Measurements from ENCODE around the gene METAP1D.
A peak's percentile ranks its signal among the peaks of the same experiment; 100 is the strongest.
"Not testable (repeated sequence)": the region's sequence is repeated elsewhere in the genome, so short reads cannot be mapped to it uniquely, and the experiment has no call there.

Gene METAP1D

DNA sequence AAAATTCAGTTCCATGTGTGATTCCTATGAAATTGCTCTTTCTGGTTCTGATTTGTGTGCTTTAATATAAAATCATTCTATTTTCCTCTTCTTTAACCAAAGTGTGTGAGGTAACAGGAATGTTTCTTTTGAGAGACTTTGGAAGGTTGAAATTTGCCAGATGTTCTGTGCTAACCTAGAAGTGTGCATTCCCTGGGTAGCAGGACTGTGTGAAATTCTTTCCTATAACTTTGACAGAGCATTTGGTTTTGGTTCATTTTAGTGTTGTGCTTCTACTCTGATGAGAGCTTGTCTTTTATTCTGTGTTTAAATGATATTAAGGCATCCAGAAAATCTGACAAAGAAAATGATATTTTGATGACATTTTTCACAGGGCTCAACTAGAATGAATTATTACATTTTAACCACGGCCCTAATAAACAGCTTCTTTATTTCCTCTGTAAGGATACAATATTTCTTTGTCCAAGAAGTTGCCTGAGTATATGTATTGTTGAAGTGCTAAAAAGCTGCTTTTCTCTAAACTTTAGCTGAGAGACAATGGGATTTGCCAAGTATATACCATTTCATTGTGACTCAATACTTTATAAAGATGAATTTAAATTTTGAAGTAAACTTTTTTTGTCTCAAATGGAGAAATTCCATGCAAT is 50.8 kb downstream of the METAP1D start:
- DNase-seq, result no peak

DNA sequence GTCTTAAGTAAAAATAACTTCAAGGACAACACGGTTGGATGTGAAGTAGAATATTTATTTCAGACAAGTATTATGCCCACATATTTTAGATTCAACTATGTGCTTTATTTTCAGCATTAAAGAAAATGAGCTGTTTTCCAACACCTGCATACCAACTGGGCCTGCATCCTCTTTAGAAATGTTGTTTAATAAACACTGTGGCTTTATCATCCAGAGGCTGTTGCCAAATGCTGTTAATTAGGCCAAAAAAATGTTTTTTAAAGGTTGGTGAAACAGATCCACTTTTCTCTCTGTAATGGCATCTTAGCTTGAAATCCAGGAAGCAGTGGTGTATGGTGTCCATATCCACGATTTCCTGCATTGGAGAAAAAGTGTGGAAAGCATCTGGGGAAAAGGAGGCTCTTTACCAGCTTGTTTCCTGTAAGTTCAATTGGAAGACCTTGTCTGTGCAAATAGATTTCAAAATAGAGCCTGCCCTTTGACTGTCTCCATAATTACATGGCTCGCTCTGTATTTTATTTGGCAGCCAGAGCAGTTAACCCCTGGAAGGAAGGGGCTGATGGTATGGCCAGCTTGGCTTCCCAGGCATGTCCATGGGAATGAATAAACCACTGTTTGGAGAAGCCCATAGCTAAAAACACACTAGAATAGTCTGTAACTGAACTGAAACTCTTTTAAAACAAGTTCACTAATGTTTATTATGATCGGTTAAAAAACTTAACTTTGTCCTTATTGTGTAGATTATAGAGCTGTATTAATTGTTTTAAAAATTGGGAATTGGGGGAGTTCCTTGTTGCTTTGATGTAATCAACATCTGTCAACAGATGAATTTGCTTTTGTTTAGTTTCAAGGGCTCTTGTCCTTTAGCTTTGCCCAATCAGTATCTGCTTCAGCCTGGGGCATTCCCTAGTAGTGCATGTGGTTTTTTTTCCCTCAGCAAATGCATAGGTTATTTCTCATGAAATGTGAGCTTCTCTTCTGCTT is 52.5 kb downstream of the METAP1D start:
- DNase-seq, result peak; percentile 77

DNA sequence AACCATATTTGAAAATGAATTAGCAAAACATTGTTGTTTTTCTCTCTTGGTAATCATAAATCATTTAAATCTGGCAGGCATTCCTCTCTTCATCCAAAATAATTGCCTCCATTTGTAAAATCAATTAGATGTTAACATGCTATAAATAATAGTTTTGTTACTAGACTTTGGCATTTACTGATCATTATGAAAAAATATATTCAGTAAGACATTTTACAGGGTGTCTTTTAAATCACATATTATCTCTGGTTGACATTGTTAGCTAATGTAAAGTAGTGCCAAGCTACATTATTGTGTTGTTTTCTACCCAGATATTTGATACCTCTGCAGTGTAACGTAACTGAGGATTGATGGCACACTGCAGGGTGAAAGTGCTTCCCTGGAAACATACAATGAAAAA is 53.7 kb downstream of the METAP1D start:
- no peak for DNase-seq

DNA sequence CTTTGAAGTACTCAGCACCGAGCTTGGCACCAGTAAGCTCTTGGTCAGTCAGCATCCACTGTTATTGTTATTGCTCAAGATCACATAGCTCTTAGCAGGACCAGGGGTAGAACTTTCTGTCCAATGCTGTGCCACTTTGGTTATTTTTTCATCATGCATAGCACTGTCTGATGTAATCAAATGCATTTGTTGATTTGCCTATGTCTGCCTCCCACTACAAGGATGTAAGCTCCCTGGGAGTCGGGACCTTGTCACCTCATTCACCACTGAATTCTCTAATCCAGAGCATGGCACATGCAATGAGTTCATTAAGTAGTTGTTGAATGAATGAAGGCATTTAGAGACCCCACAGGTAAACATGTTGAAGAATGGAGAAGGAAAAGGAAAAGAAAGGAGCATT is 56.5 kb downstream of the METAP1D start:
- no peak for DNase-seq

DNA sequence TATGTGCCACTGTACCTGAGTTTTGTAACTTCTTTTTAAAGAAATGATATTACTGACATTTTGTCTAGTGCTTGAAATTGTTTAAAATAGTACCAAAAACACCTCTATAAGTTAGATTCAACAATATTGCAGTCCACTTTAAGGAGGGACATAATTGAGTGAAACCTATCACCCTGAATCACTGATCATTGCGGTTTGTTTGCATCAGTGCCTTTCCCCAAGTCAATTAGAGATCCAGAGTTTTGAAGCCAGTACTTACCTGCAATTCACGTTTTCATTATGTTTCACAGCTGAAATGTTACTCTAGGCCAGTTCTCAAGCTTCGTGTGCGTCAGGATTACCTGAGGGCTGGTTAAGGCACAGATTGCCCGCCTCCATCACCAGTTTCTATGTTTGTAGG is 58.9 kb downstream of the METAP1D start:
- no peak for DNase-seq

DNA sequence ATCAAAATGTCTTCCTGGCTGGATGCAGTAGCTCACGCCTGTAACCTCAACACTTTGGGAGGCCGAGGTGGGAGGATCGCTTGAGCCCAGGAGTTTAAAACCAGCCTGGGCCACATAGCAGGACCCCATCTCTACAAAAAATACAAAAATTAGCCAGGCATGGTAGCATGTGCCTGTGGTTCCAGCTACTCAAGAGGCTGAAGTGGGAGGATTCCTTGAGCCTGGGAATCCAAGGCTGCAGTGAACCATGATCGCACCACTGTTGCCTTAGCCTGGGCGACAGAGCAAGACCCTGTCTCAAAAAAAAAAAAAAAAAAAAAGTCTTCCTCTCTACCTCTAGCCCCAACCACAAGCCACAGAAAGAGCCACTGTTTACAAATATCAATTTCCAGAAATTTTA is 60.4 kb downstream of the METAP1D start:
- not testable (repeated sequence) for DNase-seq

DNA sequence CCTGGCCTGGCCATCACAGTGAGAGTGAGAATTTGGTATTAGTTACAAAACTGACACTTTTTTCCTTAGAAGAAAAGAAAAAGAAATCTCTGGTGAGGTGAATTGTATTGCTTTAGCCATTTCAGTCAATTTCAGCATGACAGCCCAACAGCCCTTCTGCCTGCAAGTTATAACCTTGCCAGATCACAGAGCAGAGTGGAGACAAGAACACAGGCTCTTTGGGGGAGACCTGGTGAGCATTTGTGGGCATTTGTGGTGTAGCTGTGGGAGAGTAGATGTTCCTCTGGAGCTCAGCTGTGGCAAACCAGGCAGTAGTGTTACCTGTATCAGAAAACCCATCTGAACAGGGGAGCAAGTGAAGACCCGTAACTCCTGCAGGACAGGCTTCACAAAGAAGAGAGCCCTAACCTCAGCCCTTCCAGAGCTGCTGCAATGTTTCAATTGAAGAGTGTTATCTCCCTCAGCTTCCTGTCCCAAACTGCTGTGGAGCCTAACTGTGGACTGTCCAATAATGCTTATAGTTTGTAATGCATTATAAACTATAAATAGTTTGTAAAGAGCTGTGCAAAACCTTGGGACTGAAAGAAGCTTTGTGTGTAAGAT is 62.8 kb downstream of the METAP1D start:
- DNase-seq, result no peak

DNA sequence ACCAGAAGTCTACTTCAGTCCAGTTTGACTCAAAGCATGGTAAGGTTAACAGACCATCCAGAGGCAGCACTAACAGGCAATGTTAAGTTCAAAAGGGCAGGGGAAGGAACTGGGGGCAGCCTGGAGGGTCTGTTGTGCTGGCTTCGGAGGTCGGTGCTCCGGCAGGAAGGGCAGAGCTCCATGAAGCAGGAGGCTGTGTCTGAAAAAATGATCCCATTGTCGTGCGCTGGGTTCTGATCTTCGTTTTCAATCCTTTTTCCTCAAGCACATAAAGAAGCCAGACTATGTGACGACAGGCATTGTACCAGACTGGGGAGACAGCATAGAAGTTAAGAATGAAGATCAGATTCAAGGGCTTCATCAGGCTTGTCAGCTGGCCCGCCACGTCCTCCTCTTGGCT is 63.7 kb downstream of the METAP1D start:
- DNase-seq, result no peak

DNA sequence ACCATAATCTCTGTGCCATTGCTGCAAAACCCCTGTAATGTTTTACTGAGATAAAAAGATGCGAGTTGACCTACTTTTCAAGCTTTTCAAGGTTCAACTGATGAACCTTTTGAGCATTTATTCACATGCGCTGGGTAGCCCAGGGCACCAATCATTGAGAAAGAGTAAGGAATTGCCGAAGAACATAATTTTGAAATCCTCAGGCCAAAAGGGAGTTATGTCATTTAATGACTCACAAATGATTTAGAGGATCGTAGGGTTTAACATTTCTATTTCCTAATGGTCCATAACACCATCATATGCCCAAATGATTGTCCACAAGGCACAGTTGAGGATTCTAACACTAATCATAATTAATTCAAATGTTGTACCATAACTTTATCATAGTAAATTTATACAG is 65.4 kb downstream of the METAP1D start:
- DNase-seq, result no peak

DNA sequence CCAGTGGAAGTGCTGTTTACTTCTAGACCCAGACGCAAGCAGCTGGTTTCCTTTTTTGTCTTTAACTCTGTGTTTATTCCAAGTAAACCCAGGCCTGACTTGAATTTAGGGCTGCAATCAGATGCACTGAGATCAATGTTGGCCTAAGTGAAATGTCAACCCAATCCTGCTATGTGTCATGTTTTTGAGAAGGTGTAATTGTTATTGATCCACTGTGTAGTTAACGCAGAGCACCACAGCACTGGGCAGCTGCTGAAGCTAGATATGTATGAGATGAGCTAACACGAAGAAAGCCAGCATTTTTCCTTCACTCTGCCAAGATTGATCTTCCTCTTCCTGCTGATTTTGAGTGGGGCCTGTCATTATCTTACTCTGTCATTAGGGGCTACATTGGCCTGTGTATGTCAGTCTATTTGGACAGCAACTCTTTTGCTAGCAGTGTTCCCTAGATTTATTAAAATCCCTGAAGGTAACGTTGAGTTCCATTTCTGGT is 66.7 kb downstream of the METAP1D start:
- DNase-seq, result peak; percentile 82

DNA sequence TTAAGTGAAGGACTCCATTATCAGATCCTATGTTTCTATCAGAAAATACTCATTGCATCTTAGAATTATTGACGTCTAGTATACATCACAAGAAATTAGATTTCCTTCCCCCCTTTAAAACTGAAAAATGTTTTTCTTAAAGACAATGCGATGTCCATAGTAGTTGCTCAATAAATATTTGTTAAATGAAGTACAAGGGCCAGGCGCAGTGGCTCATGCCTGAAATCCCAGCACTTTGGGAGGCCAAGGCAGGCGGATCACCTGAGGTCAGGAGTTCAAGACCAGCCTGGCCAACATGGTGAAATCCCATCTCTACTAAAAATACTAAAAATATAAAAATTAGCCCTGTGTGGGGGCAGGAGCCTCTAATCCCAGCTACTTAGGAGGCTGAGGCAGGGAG is 68.2 kb downstream of the METAP1D start:
- DNase-seq, result not testable (repeated sequence)

DNA sequence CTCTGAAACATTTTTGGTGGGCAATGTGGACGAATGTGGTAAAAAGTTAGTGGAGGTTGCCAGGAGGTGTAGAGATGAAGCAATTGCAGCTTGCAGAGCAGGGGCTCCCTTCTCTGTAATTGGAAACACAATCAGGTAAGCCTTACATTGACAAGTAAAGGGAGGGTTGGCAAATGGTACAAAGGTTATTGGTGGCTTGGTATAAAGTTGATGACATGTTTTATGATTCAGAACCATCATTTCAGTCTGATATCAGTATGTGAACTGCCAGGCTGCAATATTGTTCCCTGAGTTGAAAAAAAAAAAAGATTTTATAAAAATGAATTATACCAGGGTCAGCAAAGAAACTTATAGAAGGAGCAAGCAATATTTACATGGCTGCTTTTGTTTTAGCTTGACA is 71.2 kb downstream of the METAP1D start:
- peak; percentile 51 for DNase-seq

DNA sequence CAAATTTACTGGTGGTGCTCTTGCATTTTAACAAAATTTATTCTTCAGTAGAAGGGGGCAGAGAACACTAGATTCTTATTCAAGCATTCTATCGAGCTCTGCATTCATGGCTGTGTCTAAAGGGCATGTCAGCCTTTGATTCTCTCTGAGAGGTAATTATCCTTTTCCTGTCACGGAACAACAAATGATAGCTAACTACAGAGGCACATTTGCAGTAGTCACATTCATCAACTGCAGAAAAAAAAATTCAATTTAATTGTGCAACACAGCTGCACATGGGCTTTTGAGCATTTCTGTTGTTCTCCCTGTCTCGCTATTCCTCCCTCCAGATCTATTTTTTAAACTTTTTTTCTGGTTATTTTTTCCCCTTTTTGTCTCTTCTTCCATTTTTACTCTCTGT is 72.5 kb downstream of the METAP1D start:
- DNase-seq, result peak; percentile 92

DNA sequence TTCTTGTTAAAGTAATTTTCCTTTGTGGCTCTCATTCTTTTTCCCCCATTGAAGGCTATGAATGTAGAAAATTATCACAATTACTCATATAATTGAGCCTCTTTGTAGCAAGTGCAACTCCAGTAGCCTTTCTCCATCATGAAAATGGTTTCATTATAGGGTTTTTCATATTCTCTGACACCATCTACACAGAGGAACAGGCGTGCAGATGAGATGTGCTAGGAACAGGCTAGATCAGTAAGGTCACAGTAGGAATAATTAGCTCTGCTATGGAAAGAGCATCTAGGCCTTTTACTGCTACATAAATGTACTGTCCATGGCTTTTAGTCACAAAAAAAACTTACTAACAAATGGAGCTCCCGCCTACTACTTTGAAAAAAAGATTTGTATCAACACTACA is 73.0 kb downstream of the METAP1D start:
- peak; percentile 83 for DNase-seq

DNA sequence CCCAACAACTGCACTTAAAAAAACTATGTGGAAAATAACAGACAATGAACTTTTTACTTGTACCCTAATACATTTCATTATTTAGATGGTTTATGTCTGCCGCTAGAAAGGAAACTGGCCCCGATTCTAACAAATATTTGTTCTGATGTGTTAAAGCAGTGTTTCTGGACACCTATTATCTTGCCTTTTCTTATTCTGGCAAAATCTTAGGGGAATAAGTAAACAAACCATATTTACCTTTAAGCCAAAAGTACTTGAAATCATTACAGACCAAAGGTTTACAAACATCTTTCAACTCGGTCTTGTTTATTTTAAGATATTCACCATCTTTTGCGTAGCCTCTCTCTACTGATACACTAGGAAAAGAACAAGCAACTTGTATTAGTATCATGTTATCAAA is 73.8 kb downstream of the METAP1D start:
- DNase-seq, result no peak

DNA sequence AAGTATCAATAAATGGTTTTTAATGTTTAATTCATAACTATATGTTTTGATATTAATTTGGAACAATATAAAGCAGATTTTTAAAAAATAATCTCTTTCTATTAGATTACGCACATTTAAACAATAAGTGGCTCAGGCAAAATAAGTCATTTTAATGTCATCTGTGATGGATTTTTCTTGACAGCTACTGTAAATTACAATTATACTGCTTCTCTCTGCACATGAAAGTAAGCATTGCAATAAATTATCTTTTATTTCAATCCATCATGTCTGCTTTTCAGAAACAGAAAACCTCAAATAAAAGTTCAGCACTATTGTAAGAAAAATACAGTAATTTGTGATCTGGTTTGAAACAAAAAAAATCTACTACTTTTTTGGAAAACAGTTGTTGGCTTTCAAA is 74.5 kb downstream of the METAP1D start:
- DNase-seq, result no peak

DNA sequence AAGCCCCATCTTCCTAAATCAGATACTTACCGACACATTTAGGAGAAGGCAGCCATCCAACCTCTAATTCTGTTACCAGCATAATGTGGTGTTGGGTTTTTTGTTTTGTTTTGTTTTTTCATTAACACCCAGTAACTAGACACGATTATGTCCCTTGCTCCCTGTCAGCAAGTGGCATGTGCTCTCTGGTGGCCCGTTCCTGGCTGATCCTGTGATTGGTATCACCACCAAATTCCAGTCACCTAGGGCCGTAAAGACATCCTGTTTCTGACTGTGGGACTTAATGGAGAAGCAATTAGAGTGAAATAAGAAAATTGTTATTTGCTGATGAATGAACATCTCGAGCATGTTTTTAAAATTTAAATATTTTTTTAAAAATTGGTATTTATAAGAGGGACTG is 79.7 kb downstream of the METAP1D start:
- no peak for DNase-seq

DNA sequence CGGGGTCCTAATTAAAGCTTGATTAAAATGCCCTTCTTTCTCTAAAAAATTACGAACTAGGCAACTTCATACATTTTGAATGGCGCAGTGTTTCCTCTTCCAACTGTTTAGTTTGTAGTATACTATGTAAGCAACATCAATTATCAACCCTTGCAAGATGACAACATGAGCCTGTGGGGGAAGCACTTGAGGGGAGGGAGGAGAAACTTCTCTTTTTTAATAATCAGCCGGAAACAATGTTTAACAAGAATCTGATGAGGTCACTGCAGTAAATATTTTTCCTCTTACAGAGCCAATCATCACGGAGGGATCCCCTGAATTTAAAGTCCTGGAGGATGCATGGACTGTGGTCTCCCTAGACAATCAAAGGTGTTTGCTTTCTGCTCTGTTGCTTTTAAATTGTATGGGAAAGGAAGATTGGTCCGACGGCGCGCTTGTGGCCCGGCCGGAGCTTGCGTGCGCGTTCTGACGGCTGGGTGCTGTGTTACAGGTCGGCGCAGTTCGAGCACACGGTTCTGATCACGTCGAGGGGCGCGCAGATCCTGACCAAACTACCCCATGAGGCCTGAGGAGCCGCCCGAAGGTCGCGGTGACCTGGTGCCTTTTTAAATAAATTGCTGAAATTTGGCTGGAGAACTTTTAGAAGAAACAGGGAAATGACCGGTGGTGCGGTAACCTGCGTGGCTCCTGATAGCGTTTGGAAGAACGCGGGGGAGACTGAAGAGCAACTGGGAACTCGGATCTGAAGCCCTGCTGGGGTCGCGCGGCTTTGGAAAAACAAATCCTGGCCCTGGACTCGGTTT is 80.3 kb downstream of the METAP1D start:
- DNase-seq, result no peak

DNA sequence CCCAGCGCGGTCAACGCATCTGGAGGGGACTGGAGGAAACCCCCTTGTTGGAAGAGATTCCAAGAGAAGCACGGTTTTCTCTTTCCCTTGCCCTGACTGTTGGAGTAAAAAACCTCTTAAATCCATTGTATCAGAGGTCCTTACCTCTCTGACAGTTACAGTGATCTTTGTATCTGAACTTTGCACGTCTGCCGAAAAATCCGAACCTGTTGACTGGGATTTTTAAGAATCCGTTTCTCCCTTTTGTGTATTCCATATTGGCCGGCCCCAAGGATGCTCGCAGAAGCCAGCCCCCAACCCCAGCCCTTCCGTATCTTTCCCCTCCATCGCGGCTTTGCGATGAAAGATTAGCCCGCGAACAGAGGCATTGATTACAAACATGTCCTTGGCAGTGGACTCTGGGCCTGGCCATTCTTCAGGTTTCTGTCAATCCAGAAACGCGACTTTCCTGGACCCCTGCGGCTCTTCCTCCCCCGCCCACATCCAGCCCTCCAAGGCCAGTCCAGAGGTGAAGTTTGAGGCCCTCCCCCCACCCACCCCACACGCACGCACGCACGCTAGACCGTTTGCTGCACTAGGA is 81.0 kb downstream of the METAP1D start:
- DNase-seq, result no peak

DNA sequence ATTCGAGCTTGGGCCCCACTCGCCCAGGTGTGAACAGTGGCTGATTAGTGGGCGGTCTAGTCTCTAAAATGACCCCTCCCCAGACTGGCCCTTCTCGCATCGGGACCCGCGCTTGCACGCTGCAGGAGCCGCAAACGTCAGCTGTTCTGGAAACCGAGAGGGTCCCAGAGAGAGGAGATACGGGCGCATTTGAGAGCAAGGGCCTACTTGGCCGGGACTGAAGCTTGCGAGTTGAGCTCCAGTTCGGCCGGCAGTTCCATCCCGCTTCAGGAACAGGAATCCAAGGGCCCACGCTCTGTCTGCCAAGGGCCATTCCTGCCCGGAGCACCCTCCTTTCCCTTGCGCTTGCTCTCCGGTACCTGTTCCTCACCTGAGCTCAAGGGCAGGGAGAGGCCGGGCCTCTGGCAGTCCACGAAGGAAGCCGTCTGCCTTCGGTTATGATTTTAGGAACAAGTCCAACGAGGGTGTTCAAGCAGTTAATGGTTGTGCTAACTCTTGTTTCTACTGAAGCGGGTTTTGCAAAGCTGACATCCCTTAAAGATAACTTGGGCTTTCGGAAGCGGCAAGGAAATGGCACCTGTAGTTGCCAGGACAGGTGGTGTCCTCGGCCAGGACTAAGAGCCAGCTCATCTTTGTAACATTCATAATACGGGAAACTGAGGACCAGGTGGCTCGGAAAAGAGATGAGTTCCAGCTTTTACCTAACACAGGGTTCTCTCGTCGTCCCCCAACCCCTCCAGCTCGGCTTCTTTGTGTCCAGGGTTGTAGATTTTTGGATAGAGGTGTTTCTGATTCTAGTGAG is 81.7 kb downstream of the METAP1D start:
- DNase-seq, result no peak

DNA sequence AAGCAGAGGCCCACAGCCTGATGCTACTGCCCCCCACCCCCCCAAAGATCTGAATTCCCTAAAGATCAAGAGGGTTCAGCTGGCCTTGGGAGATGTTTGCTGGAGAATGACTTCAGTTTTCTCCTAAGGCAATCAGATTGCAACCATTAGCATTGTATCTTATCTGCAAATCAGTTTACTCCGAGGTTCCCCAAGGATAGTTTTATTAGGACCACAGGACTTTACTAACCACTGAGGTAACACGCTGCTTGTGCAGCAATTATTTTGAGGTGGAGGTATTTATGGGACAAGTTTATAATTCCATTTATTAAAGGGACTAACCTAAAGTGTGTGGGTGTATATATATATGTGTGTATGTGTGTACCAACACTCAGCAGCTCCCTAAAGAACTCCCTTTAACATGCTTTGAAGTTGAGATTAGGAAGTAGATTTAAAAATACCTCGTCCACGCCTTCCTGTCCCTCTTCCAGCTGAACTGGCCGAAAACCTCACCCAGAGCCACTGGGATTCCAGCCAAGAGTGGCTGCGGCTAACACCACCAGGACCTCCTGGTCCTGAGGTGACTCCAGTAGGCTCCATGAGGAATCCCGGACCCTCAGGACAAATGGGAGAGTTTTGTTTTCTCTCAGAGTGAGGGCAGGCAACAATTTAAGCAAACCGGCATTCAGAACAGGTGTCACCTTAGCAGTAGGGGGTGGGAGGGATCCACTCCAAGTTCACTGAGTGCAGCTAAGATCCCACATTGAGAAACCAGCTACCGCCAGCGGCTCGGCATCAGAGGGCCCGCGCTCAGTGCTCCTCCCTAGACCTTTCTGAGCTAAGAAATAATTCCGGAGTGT is 82.6 kb downstream of the METAP1D start:
- peak; percentile 59 for DNase-seq
